ENCODE results near the gene ZNF814.

DNA sequence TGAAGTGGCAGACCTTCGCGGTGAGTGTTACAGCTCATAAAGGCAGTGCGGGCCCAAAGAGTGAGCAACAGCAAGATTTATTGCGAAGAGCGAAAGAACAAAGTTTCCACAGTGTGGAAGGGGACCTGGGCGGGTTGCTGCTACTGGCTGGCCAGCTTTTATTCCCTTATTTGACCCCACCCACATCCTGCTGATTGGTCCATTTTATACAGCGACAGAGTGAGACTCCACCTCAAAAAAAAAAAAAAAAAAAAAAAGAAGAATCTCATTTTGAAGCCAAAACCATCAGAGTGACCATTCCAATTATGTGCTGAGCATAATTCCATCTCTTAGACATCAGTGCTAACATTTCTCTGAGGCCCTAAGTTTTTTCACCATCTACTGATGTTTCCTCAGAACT lies 72.2 kb downstream of the ZNF814 start:
- TF ChIP-seq POLR2AphosphoS5 (IDR thresholded peaks at IDR 0.05) (no peak), CTCF (IDR thresholded peaks at IDR 0.05) (no peak), EP300 (IDR thresholded peaks at IDR 0.05) (no peak)
